HG02759 (cell line): ENCODE results near the gene HIBADH.
"Not testable (repeated sequence)": the region's sequence is repeated elsewhere in the genome, so short reads cannot be mapped to it uniquely, and the experiment has no call there.

Experiments used
- ATAC-seq: cut with Tn5 transposase; IDR thresholded peaks from one replicate; pipeline ENCODE4 v1.9.1; 2021; ENCODE audit warnings: mild to moderate bottlenecking, moderate library complexity; ENCODE audit not compliant: unreplicated experiment

Gene HIBADH

GRCh38 chr7:27603813-27604212 lies 58.9 kb downstream of the HIBADH start:
- no peak for ATAC-seq

GRCh38 chr7:27602766-27603165 lies 59.9 kb downstream of the HIBADH start:
- ATAC-seq = no peak

- no peak for ATAC-seq
These were observed 61.5 kb downstream of the HIBADH start for GRCh38 chr7:27601217-27601616.

GRCh38 chr7:27600247-27600646 lies 62.4 kb downstream of the HIBADH start:
- ATAC-seq = no peak

GRCh38 chr7:27595009-27595408 lies 67.7 kb downstream of the HIBADH start:
- no peak for ATAC-seq

GRCh38 chr7:27593226-27593625 lies 69.5 kb downstream of the HIBADH start:
- ATAC-seq = no peak

- ATAC-seq = no peak
These were observed 72.3 kb downstream of the HIBADH start for GRCh38 chr7:27590416-27590815.

GRCh38 chr7:27587429-27587828 lies 75.3 kb downstream of the HIBADH start:
- no peak for ATAC-seq

GRCh38 chr7:27586825-27587224 lies 75.9 kb downstream of the HIBADH start:
- peak; percentile 98 for ATAC-seq

GRCh38 chr7:27585781-27586447 lies 76.8 kb downstream of the HIBADH start:
- no peak for ATAC-seq

GRCh38 chr7:27581906-27582305 lies 80.8 kb downstream of the HIBADH start:
- ATAC-seq = no peak

GRCh38 chr7:27581119-27581518 lies 81.6 kb downstream of the HIBADH start:
- ATAC-seq = no peak

GRCh38 chr7:27579565-27579964 lies 83.1 kb downstream of the HIBADH start:
- ATAC-seq = no peak

- ATAC-seq = not testable (repeated sequence)
These were observed 84.5 kb downstream of the HIBADH start for GRCh38 chr7:27578169-27578568.

GRCh38 chr7:27576360-27576944 lies 86.2 kb downstream of the HIBADH start:
- no peak for ATAC-seq

- no peak for ATAC-seq
These were observed 87.1 kb downstream of the HIBADH start for GRCh38 chr7:27575613-27576012.

GRCh38 chr7:27569106-27569505 lies 93.6 kb downstream of the HIBADH start:
- ATAC-seq = no peak

- no peak for ATAC-seq
These were observed 95.4 kb downstream of the HIBADH start for GRCh38 chr7:27567266-27567665.

GRCh38 chr7:27564881-27565482 lies 97.7 kb downstream of the HIBADH start:
- ATAC-seq = no peak

- ATAC-seq = no peak
These were observed 101.9 kb downstream of the HIBADH start for GRCh38 chr7:27560706-27561235.

- ATAC-seq = no peak
These were observed 107.0 kb downstream of the HIBADH start for GRCh38 chr7:27555670-27556069.

GRCh38 chr7:27554826-27555225 lies 107.9 kb downstream of the HIBADH start:
- ATAC-seq = no peak
